Measurements from ENCODE around the gene IQCF2. TPM values are rescaled to one million over a fixed set of nuclear protein-coding genes. Genes with fewer than 3 reads are reported as not detected.

IQCF2 gene
- total RNA-seq, 3 donors from 2014 or later (not counting 1 experiment from before 2014, with no cell fraction given) = not detected

GRCh38 chr3:51815614-51816013 is 45.8 kb upstream of the IQCF2 start:
- Mint-ChIP-seq H3K9me3 (no peaks in the 10 kb centered on the region), H3K27ac (no peak overlapping the region), H3K4me1 (peaks cover 1 to 8% of the 10 kb centered on the region in 2 donors), H3K27me3 (ENCODE audit: low read depth in 2 of 2) (peaks cover 18 to 41% of the 10 kb centered on the region in 2 donors), H3K4me3 (no peak overlapping the region), H3K36me3 (no peaks in the 10 kb centered on the region)
- WGBS (ENCODE audit: insufficient coverage) = 61% methylated on average over 4 of the region's 4 CpGs
- intact Hi-C loops (cut with micrococcal nuclease) = no loop called here
- no peak overlapping the region for H3K4me3 ChIP-seq (ENCODE audit: low read length)
- no peak for ATAC-seq
- no peaks in the 10 kb centered on the region for H3K36me3 ChIP-seq (ENCODE audit: control insufficient read depth, insufficient read depth, low read length)
- no peaks in the 10 kb centered on the region for H3K4me1 ChIP-seq (ENCODE audit: control insufficient read depth, insufficient read depth, low read length)
- no peak for TF ChIP-seq CTCF (IDR thresholded peaks at IDR 0.05)
- no peaks in the 10 kb centered on the region for H3K9me3 ChIP-seq (ENCODE audit: control insufficient read depth, insufficient read depth, low read length)
- no peak overlapping the region for H3K27ac ChIP-seq (ENCODE audit: low read length)
- no peak for DNase-seq
- H3K27me3 ChIP-seq (ENCODE audit: control insufficient read depth, insufficient read depth, low read length) = no peaks in the 10 kb centered on the region

GRCh38 chr3:51816723-51817122 is 44.7 kb upstream of the IQCF2 start:
- no peak for TF ChIP-seq CTCF (IDR thresholded peaks at IDR 0.05)
- DNase-seq = no peak
- WGBS (ENCODE audit: insufficient coverage) = 93% methylated on average over 2 of the region's 2 CpGs
- Histone ChIP-seq H3K4me3 (ENCODE audit: low read length) (no peak overlapping the region), H3K27ac (ENCODE audit: low read length) (no peak overlapping the region), H3K9me3 (ENCODE audit: control insufficient read depth, insufficient read depth, low read length) (no peaks in the 10 kb centered on the region), H3K4me1 (ENCODE audit: control insufficient read depth, insufficient read depth, low read length) (no peaks in the 10 kb centered on the region), H3K27me3 (ENCODE audit: control insufficient read depth, insufficient read depth, low read length) (no peaks in the 10 kb centered on the region), H3K36me3 (ENCODE audit: control insufficient read depth, insufficient read depth, low read length) (no peaks in the 10 kb centered on the region)
- H3K9me3 Mint-ChIP-seq = no peaks in the 10 kb centered on the region
- intact Hi-C loops (cut with micrococcal nuclease) = no loop called here
- no peak overlapping the region for H3K4me3 Mint-ChIP-seq
- no peak for ATAC-seq
- no peak overlapping the region for H3K27ac Mint-ChIP-seq
- peaks cover 22 to 41% of the 10 kb centered on the region in 2 donors for H3K27me3 Mint-ChIP-seq (ENCODE audit: low read depth in 2 of 2)
- H3K36me3 Mint-ChIP-seq = no peaks in the 10 kb centered on the region
- peaks cover 5 to 11% of the 10 kb centered on the region in 2 donors for H3K4me1 Mint-ChIP-seq

GRCh38 chr3:51817375-51817774 is 44.0 kb upstream of the IQCF2 start:
- Histone ChIP-seq H3K27me3 (ENCODE audit: control insufficient read depth, insufficient read depth, low read length) (no peaks in the 10 kb centered on the region), H3K36me3 (ENCODE audit: control insufficient read depth, insufficient read depth, low read length) (no peaks in the 10 kb centered on the region), H3K9me3 (ENCODE audit: control insufficient read depth, insufficient read depth, low read length) (no peaks in the 10 kb centered on the region), H3K4me1 (ENCODE audit: control insufficient read depth, insufficient read depth, low read length) (no peaks in the 10 kb centered on the region), H3K4me3 (ENCODE audit: low read length) (no peak overlapping the region), H3K27ac (ENCODE audit: low read length) (no peak overlapping the region)
- no peak for TF ChIP-seq CTCF (IDR thresholded peaks at IDR 0.05)
- H3K9me3 Mint-ChIP-seq = no peaks in the 10 kb centered on the region
- H3K4me1 Mint-ChIP-seq = peaks cover 5 to 11% of the 10 kb centered on the region in 2 donors
- no peaks in the 10 kb centered on the region for H3K36me3 Mint-ChIP-seq
- H3K27ac Mint-ChIP-seq = no peak overlapping the region
- WGBS (ENCODE audit: insufficient coverage) = 81% methylated on average over 2 of the region's 2 CpGs
- no peak for ATAC-seq
- DNase-seq = no peak
- intact Hi-C loops (cut with micrococcal nuclease) = no loop called here
- H3K4me3 Mint-ChIP-seq = no peak overlapping the region
- peaks cover 22 to 41% of the 10 kb centered on the region in 2 donors for H3K27me3 Mint-ChIP-seq (ENCODE audit: low read depth in 2 of 2)

- H3K27ac ChIP-seq (ENCODE audit: low read length) = no peak overlapping the region
- Mint-ChIP-seq H3K36me3 (no peaks in the 10 kb centered on the region), H3K27me3 (ENCODE audit: low read depth in 2 of 2) (peaks cover 30 to 40% of the 10 kb centered on the region in 2 donors), H3K9me3 (no peaks in the 10 kb centered on the region), H3K4me3 (no peak overlapping the region), H3K4me1 (peaks cover 12 to 18% of the 10 kb centered on the region in 2 donors), H3K27ac (no peak overlapping the region)
- DNase-seq (no peak), ATAC-seq (no peak)
- no peaks in the 10 kb centered on the region for H3K27me3 ChIP-seq (ENCODE audit: control insufficient read depth, insufficient read depth, low read length)
- no peaks in the 10 kb centered on the region for H3K36me3 ChIP-seq (ENCODE audit: control insufficient read depth, insufficient read depth, low read length)
- no peak overlapping the region for H3K4me3 ChIP-seq (ENCODE audit: low read length)
- 93% methylated on average over 15 of the region's 15 CpGs for WGBS (ENCODE audit: insufficient coverage)
- H3K4me1 ChIP-seq (ENCODE audit: control insufficient read depth, insufficient read depth, low read length) = no peaks in the 10 kb centered on the region
- TF ChIP-seq CTCF (IDR thresholded peaks at IDR 0.05) = no peak
- H3K9me3 ChIP-seq (ENCODE audit: control insufficient read depth, insufficient read depth, low read length) = no peaks in the 10 kb centered on the region
- intact Hi-C loops (cut with micrococcal nuclease) = no loop called here
Measured at GRCh38 chr3:51819151-51819550, 42.3 kb upstream of the IQCF2 start.
